ENCODE results near the gene DPYSL3. TPM values are rescaled to one million over a fixed set of nuclear protein-coding genes. Genes with fewer than 3 reads are reported as not detected.

The DPYSL3 gene
- total RNA-seq, 1 donor from 2014 or later = not detected

- Mint-ChIP-seq H3K27ac (no peak overlapping the region), H3K27me3 (no peaks in the 10 kb centered on the region), H3K9me3 (no peaks in the 10 kb centered on the region), H3K4me1 (no peaks in the 10 kb centered on the region), H3K4me3 (no peak overlapping the region), H3K36me3 (ENCODE audit: low read depth) (no peaks in the 10 kb centered on the region)
- DNase-seq (no peak), ATAC-seq (ENCODE audit: low read depth) (no peak)
- intact Hi-C loops (cut with micrococcal nuclease) = no loop called here
- CTCF ChIA-PET = no interaction called here
- POLR2A ChIA-PET = no interaction called here
- no peak for TF ChIP-seq CTCF (IDR thresholded peaks at IDR 0.05)
Observed at GRCh38 chr5:147538236-147538635, 28.4 kb upstream of the DPYSL3 start.

- Mint-ChIP-seq H3K9me3 (no peaks in the 10 kb centered on the region), H3K36me3 (ENCODE audit: low read depth) (no peaks in the 10 kb centered on the region), H3K4me1 (no peaks in the 10 kb centered on the region), H3K27ac (no peak overlapping the region), H3K4me3 (no peak overlapping the region), H3K27me3 (no peaks in the 10 kb centered on the region)
- TF ChIP-seq CTCF (IDR thresholded peaks at IDR 0.05) = no peak
- ChIA-PET CTCF (no interaction called here), POLR2A (no interaction called here)
- no peak for DNase-seq
- intact Hi-C loops (cut with micrococcal nuclease) = no loop called here
- ATAC-seq (ENCODE audit: low read depth) = no peak
Observed at GRCh38 chr5:147534172-147534951, 24.5 kb upstream of the DPYSL3 start.

- intact Hi-C loops (cut with micrococcal nuclease) = no loop called here
- ChIA-PET POLR2A (no interaction called here), CTCF (no interaction called here)
- no peak for TF ChIP-seq CTCF (IDR thresholded peaks at IDR 0.05)
- Mint-ChIP-seq H3K4me3 (no peak overlapping the region), H3K9me3 (peaks cover 4% of the 10 kb centered on the region), H3K27ac (no peak overlapping the region), H3K27me3 (peaks cover 2% of the 10 kb centered on the region), H3K36me3 (ENCODE audit: low read depth) (no peaks in the 10 kb centered on the region), H3K4me1 (no peaks in the 10 kb centered on the region)
- no peak for DNase-seq
- ATAC-seq (ENCODE audit: low read depth) = no peak
Observed at GRCh38 chr5:147532156-147532555, 22.3 kb upstream of the DPYSL3 start.

- CTCF ChIA-PET = no interaction called here
- no peak for DNase-seq
- peaks cover 4% of the 10 kb centered on the region for H3K9me3 Mint-ChIP-seq
- intact Hi-C loops (cut with micrococcal nuclease) = no loop called here
- ATAC-seq (ENCODE audit: low read depth) = no peak
- H3K27me3 Mint-ChIP-seq = peaks cover 2% of the 10 kb centered on the region
- no peak overlapping the region for H3K27ac Mint-ChIP-seq
- no peaks in the 10 kb centered on the region for H3K4me1 Mint-ChIP-seq
- no peak for TF ChIP-seq CTCF (IDR thresholded peaks at IDR 0.05)
- no peaks in the 10 kb centered on the region for H3K36me3 Mint-ChIP-seq (ENCODE audit: low read depth)
- no peak overlapping the region for H3K4me3 Mint-ChIP-seq
- POLR2A ChIA-PET = no interaction called here
Observed at GRCh38 chr5:147530530-147531389, 20.9 kb upstream of the DPYSL3 start.

- CTCF ChIA-PET = no interaction called here
- POLR2A ChIA-PET = no interaction called here
- Mint-ChIP-seq H3K4me3 (no peak overlapping the region), H3K9me3 (peaks cover under 1% of the 10 kb centered on the region), H3K4me1 (no peaks in the 10 kb centered on the region), H3K27me3 (peaks cover 6% of the 10 kb centered on the region), H3K27ac (no peak overlapping the region), H3K36me3 (ENCODE audit: low read depth) (no peaks in the 10 kb centered on the region)
- intact Hi-C loops (cut with micrococcal nuclease) = no loop called here
- no peak for ATAC-seq (ENCODE audit: low read depth)
- no peak for DNase-seq
- no peak for TF ChIP-seq CTCF (IDR thresholded peaks at IDR 0.05)
Observed at GRCh38 chr5:147523069-147523468, 13.2 kb upstream of the DPYSL3 start.
